Kidney capillary endothelial cell (primary cell): ENCODE data around the gene NMRAL1.

Source experiments
- DNase-seq: peaks from one replicate; pipeline ENCODE4 v3.0.0-alpha.2; 2018; ENCODE audit warnings: low spot score

The NMRAL1 gene

GRCh38 chr16:4426021-4426684, 48.3 kb downstream of the NMRAL1 start:
- DNase-seq: peak; percentile 16

- peak; percentile 97 for DNase-seq
These were observed 48.9 kb downstream of the NMRAL1 start, which contains the start of gene DNAJA3 for GRCh38 chr16:4425378-4426020. DNAJA3 (plus strand) TSS chr16:4425868; CDS start chr16:4425882, 14 bp downstream.

DNA sequence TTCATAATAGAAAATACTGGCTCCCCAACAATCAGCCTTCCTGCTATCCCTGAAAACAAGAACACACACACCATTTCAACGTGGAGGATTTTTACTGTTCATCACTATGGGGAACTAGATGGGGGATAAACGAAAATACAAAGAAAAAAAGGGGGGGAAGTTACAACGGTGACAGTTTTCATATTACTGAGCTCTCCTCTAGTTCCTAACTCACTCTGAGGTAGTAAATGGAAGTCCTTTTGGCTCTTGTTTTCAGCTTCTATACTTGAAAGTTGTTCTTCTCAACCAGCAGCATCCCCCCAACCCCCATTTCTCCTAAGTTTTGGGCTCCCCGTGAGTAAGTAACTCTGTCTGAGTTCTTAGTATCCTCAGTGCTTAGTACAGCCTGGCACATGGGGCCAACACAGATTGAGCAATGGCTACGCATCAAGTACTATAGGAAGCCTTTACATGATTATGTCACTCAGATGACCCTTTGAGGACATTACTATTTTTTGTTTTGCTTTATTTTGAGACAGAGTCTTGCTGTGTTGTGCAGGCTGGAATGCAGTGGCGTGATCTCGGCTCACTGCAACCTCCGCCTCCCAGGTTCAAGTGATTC, 53.8 kb downstream of the NMRAL1 start:
- no peak for DNase-seq

DNA sequence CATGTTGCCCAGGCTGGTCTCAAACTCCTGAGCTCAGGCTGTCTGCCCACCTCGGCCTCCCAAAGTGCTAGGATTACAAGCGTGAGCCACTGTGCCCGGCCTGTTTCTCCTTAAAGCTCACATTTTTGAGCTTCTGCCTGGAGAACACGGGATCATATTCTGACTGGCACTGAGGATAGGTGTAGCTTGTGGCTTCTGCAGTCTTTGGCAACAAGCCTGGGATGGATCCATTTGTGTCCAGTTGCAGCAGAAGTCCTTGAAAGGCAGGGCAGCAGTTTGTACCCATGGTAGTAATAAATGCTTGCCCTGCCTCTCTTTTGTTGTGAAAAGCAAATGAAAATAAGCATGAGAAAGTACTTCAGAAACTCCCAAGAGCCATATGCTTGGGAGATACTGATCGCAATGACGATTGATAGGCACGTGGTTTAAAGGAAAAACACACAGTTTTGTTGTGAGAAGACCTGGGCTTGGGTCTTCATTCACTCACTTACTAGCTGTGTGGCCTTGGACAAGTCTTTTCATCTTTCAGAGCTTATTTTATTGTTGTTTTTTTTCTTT, 54.9 kb downstream of the NMRAL1 start:
- DNase-seq: no peak

DNA sequence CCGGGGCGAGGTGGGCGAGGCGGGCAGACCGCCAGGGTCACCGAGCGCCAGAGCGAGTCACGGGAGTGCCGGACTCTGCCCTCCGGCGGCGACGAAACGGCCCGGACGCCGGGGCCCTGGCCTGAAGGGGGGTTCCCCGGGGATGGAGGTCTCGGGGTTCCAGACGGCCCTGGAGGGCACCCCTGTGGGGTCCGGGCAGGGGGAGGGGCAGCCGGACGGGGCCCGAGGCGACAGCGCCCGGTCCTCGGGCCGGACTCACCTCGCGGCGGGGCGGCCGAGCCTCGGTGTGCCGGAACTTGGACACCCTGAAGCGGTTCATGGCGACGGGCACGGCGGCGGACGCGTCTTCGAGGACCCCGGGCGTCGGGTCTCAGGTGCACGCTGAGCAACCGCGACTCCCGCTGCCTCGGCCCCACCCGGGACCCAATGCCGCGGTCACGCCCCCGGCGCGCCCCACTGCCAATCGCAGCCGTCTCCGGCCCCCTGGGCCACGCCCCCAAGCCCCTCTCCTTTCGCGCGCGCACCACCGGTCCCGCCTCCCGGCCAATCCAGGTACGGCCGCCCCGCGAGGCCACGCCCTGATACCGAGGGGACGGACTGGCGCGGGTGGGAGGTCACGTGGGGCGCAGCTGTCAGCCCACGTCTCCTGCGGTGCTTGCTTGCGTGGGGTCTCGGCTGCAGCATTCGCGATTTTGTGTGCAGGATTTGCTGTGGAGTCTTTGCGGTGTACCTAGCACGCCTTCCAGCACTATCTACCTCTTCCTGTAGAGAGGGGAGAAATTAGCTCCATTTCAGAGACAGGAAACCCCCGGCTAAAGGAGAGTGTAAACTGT, 58.0 kb downstream of the NMRAL1 start, which contains the start of gene CORO7:
Gene CORO7 (minus strand): TSS at position 397 of the 833 bp plus-strand sequence. CDS start 78 bp downstream, at position 319.
- DNase-seq: peak; percentile 76

- no peak for DNase-seq
These were observed 58.8 kb downstream of the NMRAL1 start for GRCh38 chr16:4415538-4416199.

- no peak for DNase-seq
These were observed 60.1 kb downstream of the NMRAL1 start for GRCh38 chr16:4414187-4414917.

DNA sequence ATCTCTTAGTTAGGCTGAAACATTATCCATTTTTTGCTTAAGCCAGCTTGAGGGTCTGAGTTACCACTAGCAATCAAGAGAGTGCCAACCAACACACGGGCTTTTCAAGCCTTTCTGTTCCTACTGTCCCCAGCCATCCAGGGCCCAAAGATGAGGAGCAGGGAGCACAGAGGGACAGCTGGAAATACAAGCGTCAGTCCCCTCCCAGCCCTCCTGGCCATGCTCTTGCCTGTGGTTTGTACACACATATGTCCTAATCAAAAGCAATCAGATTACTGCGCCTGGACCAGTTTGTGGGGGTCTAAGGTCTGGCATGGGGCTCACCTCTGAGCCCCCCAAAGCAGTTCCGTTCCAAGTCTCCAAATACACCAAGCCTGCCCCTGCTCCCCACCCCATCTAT, 61.6 kb downstream of the NMRAL1 start:
- DNase-seq: no peak

GRCh38 chr16:4412159-4412558, 62.3 kb downstream of the NMRAL1 start:
- no peak for DNase-seq
